Pancreas (tissue), 10 donors: Measurements from ENCODE around the gene FBH1. TPM values are rescaled to one million over a fixed set of nuclear protein-coding genes. Genes with fewer than 3 reads are reported as not detected.
"Not testable (repeated sequence)": the region's sequence is repeated elsewhere in the genome, so short reads cannot be mapped to it uniquely, and the experiment has no call there.

Source experiments
- ATAC-seq, 4 donors: fragments of 200-7000 bp; cut with Tn5 transposase; one replicate each; pipeline versions ENCODE4 v1.8.0 to v1.9.1; 2020; ENCODE audit warnings: mild to moderate bottlenecking in 4 of 4, moderate library complexity in 4 of 4
- DNase-seq, 6 donors: peaks; one replicate each; pipeline ENCODE4 v3.0.0-alpha.2; 2020
- FAIRE-seq: peaks from 2 replicates; lab custom pipeline; 2012; peaks lifted over from hg19 to GRCh38; lab: Jason Lieb, UNC
- H3K27ac ChIP-seq, 4 donors: fragments of 200-600 bp; sonication (generic); 1 replicate in 3 of 4; 2 replicates in 1 of 4; pipeline versions ENCODE4 v1.5.0 to v1.8.0; 2020
- H3K27me3 ChIP-seq, 4 donors: fragments of 200-600 bp; one replicate each; pipeline ENCODE4 v1.8.0; 2021
- H3K36me3 ChIP-seq, 3 donors: fragments of 200-600 bp; sonication (generic) in 1 of 3; one replicate each; pipeline versions ENCODE4 v1.5.0 to v1.8.0; 2020 to 2021
- H3K4me1 ChIP-seq, 3 donors: fragments of 200-600 bp; one replicate each; pipeline ENCODE4 v1.8.0; 2021
- H3K4me3 ChIP-seq, 4 donors: fragments of 200-600 bp; sonication (generic) in 2 of 4; one replicate each; pipeline versions ENCODE4 v1.5.0 to v1.8.0; 2020 to 2021
- H3K9me3 ChIP-seq, 4 donors: fragments of 200-600 bp; one replicate each; pipeline ENCODE4 v1.8.0; 2021
- CTCF ChIP-seq, 4 donors: fragments of 200-600 bp; sonication (generic) in 3 of 4; IDR thresholded peaks; one replicate each; pipeline versions ENCODE4 v1.5.0 to v1.8.0; 2021; ENCODE audit warnings: antibody characterized with exemption in 4 of 4
- WGBS, 2 donors: extraction: QIAGEN DNeasy Blood & Tissue Kit; methylation state at CpG; one replicate each; pipeline ENCODE4 v1.1.7; 2013; 5-methylcytosine and 5-hydroxymethylcytosine counted together
- intact Hi-C, 3 donors: fragments of 100-400 bp; cut with DNase I; formaldehyde crosslinking; loops; one replicate each; pipeline versions ENCODE4 v1.11.1 to v1.14.2; 2022
- polyA plus RNA-seq, 2 donors: library from polyadenylated mRNA; stranded (reverse); fragments of 200-250 nt; gene quantifications; one replicate each; pipeline ENCODE4 v1.2.3, GENCODE V29; 2013
- total RNA-seq, 6 donors: library from RNA; stranded (reverse); fragmentation: NEBNext Ultra II Directional in 4 of 6; extraction: Animal tissue kit (Norgen Biotek cat#: 25700) in 4 of 6; gene quantifications; one replicate each; pipeline versions ENCODE4 v1.2.1 to v1.2.4, GENCODE V29; 2021 to 2023
- donor health status: healthy with polysubstance abuse.
- donor health status: DM: no; HTN: no; CAD: no; lungs with moderate emphysema.
- donor health status: DM: no; HTN: no; CAD: no.
- donor health status: control.
- donor health status: control.
- donor health status: Bipolar disorder and iron deficiency.
- donor health status: DM: yes; HTN: yes; CAD: no.
- donor health status: DM: no; HTN: no; CAD: no.
- donor health status: DM: no; HTN: no; CAD: no.
- donor health status: DM: yes; HTN: yes; CAD: no.

The FBH1 gene
- total and polyA plus RNA-seq, 8 donors, result 29.5 to 51.7 (median 36.9) TPM

GRCh38 chr10:5945561-5946418 lies 55.7 kb downstream of the FBH1 start:
- Histone ChIP-seq H3K9me3 (no peaks in the 10 kb centered on the region), H3K4me1 (peaks cover 16 to 34% (median 19%) of the 10 kb centered on the region in 3 donors), H3K27me3 (no peaks in the 10 kb centered on the region), H3K36me3 (no peaks in the 10 kb centered on the region), H3K4me3 (no peak overlapping the region), H3K27ac (peak overlapping the region; percentile 91 to 97 (median 94))
- TF ChIP-seq CTCF (IDR thresholded peaks at IDR 0.05), result no peak
- DNase-seq, result peak in 1 of 6 donors; percentile 39
- intact Hi-C loops, result loop anchor here in 1 of 3 donors (10.0 kb wide), 1 partner anchor 69 kb away; no protein-coding TSS in a partner anchor
- no peak for FAIRE-seq
- 78% methylated on average over 21 of the region's 21 CpGs for WGBS, 2 donors
- no peak for ATAC-seq

GRCh38 chr10:5946419-5946775 lies 56.4 kb downstream of the FBH1 start:
- H3K4me1 ChIP-seq, result peaks cover 16 to 40% (median 19%) of the 10 kb centered on the region in 3 donors

GRCh38 chr10:5946786-5947185 lies 56.7 kb downstream of the FBH1 start:
- DNase-seq (peak in 1 of 6 donors; percentile 43), FAIRE-seq (no peak), ATAC-seq (no peak)
- no peak for TF ChIP-seq CTCF (IDR thresholded peaks at IDR 0.05)
- H3K36me3 ChIP-seq, result no peaks in the 10 kb centered on the region
- intact Hi-C loops, result loop anchor here in 1 of 3 donors (10.0 kb wide), 1 partner anchor 68 kb away; no protein-coding TSS in a partner anchor
- H3K9me3 ChIP-seq, result no peaks in the 10 kb centered on the region
- WGBS, 2 donors, result 90 to 99% methylated on average over 8 of the region's 8 CpGs
- peaks cover 16 to 40% (median 19%) of the 10 kb centered on the region in 3 donors for H3K4me1 ChIP-seq
- H3K27me3 ChIP-seq, result no peaks in the 10 kb centered on the region
- no peak overlapping the region for H3K4me3 ChIP-seq
- peak overlapping the region in 1 of 4 donors; percentile 46 for H3K27ac ChIP-seq

More at GRCh38 chr10:5946419-5946775, 56.4 kb downstream of the FBH1 start:
- not testable (repeated sequence) for H3K4me3 ChIP-seq, H3K9me3 ChIP-seq, FAIRE-seq, H3K27me3 ChIP-seq, H3K36me3 ChIP-seq, ATAC-seq
- intact Hi-C loops, result loop anchor here in 1 of 3 donors (10.0 kb wide), 1 partner anchor 68 kb away; no protein-coding TSS in a partner anchor
- 90 to 95% methylated on average over 10 of the region's 10 CpGs for WGBS, 2 donors
- peak in 1 of 6 donors; percentile 29 for DNase-seq
- H3K27ac ChIP-seq, result peak overlapping the region in 2 of 4 donors; percentile 46 to 97

- Histone ChIP-seq H3K4me1 (peaks cover 16 to 40% (median 19%) of the 10 kb centered on the region in 3 donors), H3K9me3 (no peaks in the 10 kb centered on the region), H3K27ac (no peak overlapping the region), H3K36me3 (no peaks in the 10 kb centered on the region), H3K4me3 (no peak overlapping the region), H3K27me3 (no peaks in the 10 kb centered on the region)
- no peak for ATAC-seq
- DNase-seq, result peak in 1 of 6 donors; percentile 9
- no peak for TF ChIP-seq CTCF (IDR thresholded peaks at IDR 0.05)
- intact Hi-C loops, result loop anchor here in 1 of 3 donors (10.0 kb wide), 1 partner anchor 67 kb away; no protein-coding TSS in a partner anchor
- no peak for FAIRE-seq
- 87 to 89% methylated on average over 17 of the region's 17 CpGs for WGBS, 2 donors
Measured at GRCh38 chr10:5947471-5948207, 57.6 kb downstream of the FBH1 start.

GRCh38 chr10:5948208-5948585 lies 58.2 kb downstream of the FBH1 start:
- intact Hi-C loops, result loop anchor here in 1 of 3 donors (10.0 kb wide), 1 partner anchor 67 kb away; no protein-coding TSS in a partner anchor
- Histone ChIP-seq H3K27me3 (no peaks in the 10 kb centered on the region), H3K4me3 (no peak overlapping the region), H3K9me3 (no peaks in the 10 kb centered on the region), H3K36me3 (no peaks in the 10 kb centered on the region), H3K27ac (no peak overlapping the region), H3K4me1 (peaks cover 16 to 37% (median 17%) of the 10 kb centered on the region in 3 donors)
- no peak for TF ChIP-seq CTCF (IDR thresholded peaks at IDR 0.05)
- no peak for ATAC-seq
- peak in 1 of 6 donors; percentile 48 for DNase-seq
- FAIRE-seq, result no peak
- WGBS, 2 donors, result 81 to 91% methylated on average over 6 of the region's 6 CpGs
